OCI-LY3 (cell line): ENCODE data around the gene VSNL1.

Experiments used
- H2AFZ ChIP-seq: fragments of 200-600, 300-600 bp; shearing (Covaris generic); 2 replicates; pipeline ENCODE4 v1.6.0; 2014; ENCODE audit warnings: antibody characterized with exemption, low read depth, low read length
- H3K27ac ChIP-seq: fragments of 200-600, 300-600 bp; sonication (generic); 2 replicates; pipeline ENCODE4 v1.5.1; 2014; ENCODE audit warnings: mild to moderate bottlenecking, low read length, moderate library complexity, mixed read lengths
- H3K27me3 ChIP-seq: fragments of 200-600, 300-600 bp; sonication (generic); 2 replicates; pipeline ENCODE4 v1.6.1; 2014; ENCODE audit warnings: low read depth, low read length, mixed read lengths
- H3K36me3 ChIP-seq: fragments of 200-600, 300-600 bp; sonication (generic); replicated peaks from 2 replicates; pipeline ENCODE3; 2014; ENCODE audit warnings: low read depth, low read length, mixed read lengths
- H3K4me1 ChIP-seq: fragments of 300-600, 200-600 bp; sonication (generic); 2 replicates; pipeline ENCODE4 v1.6.1; 2014; ENCODE audit warnings: low read length, mixed read lengths
- H3K4me2 ChIP-seq: fragments of 200-600, 300-600 bp; sonication (generic); 2 replicates; pipeline ENCODE4 v1.6.1; 2014; ENCODE audit warnings: low read length, mixed read lengths
- H3K4me3 ChIP-seq: fragments of 300-600, 200-600 bp; sonication (generic); 2 replicates; pipeline ENCODE4 v1.5.1; 2014; ENCODE audit warnings: antibody characterized with exemption, mild to moderate bottlenecking, low read length, moderate library complexity
- H3K79me2 ChIP-seq: fragments of 300-600, 200-600 bp; shearing (Covaris generic); 2 replicates; pipeline ENCODE4 v1.6.1; 2014; ENCODE audit warnings: mild to moderate bottlenecking, low read length, mixed read lengths
- H3K9ac ChIP-seq: fragments of 300-600, 200-600 bp; shearing (Covaris generic); 2 replicates; pipeline ENCODE4 v1.6.0; 2014; ENCODE audit warnings: mild to moderate bottlenecking, low read length, moderate library complexity
- H3K9me3 ChIP-seq: fragments of 200-600, 300-600 bp; shearing (Covaris generic); 2 replicates; pipeline ENCODE4 v1.6.1; 2014; ENCODE audit warnings: low read length, mixed read lengths; ENCODE audit not compliant: insufficient read depth
- H4K20me1 ChIP-seq: fragments of 200-600, 300-600 bp; sonication (generic); 2 replicates; pipeline ENCODE4 v1.6.1; 2016; ENCODE audit warnings: low read length, mixed read lengths; ENCODE audit not compliant: insufficient read depth
- EZH2phosphoT487 ChIP-seq: fragments of 200-600 bp; shearing (Covaris generic); IDR thresholded peaks from 2 replicates; pipeline ENCODE4 v1.6.1; 2018; ENCODE audit warnings: antibody characterized with exemption, mixed run types, low read depth
- TF ChIP-seq, protein P1 (sequence below): fragments of 200-600, 300-600 bp; sonication (generic); IDR thresholded peaks from 2 replicates; pipeline ENCODE4 v1.5.1; 2014; ENCODE audit warnings: antibody characterized with exemption, low read length, low read depth

Gene VSNL1

DNA sequence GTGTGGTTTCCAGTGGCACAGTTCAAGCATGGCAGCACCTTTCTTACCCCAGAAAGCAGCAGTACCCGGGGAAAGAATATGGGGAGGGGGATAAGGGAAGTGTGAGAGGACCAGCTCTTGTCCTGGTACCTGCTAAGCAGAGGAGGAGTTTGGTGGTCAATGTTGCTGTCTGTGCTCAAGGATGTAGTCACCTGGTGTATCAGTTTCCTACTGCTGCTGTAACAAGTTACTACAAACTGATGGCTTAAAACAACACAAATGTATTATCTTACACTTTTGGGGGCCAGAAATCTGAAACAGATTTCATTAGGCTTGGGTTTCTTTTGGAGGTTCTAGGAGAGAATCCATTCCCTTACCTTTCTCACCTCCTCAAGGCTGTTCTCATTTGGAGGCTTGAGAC is 77.5 kb downstream of the VSNL1 start:
- TF ChIP-seq EZH2phosphoT487, result no peak
- TF ChIP-seq, protein P1, sequence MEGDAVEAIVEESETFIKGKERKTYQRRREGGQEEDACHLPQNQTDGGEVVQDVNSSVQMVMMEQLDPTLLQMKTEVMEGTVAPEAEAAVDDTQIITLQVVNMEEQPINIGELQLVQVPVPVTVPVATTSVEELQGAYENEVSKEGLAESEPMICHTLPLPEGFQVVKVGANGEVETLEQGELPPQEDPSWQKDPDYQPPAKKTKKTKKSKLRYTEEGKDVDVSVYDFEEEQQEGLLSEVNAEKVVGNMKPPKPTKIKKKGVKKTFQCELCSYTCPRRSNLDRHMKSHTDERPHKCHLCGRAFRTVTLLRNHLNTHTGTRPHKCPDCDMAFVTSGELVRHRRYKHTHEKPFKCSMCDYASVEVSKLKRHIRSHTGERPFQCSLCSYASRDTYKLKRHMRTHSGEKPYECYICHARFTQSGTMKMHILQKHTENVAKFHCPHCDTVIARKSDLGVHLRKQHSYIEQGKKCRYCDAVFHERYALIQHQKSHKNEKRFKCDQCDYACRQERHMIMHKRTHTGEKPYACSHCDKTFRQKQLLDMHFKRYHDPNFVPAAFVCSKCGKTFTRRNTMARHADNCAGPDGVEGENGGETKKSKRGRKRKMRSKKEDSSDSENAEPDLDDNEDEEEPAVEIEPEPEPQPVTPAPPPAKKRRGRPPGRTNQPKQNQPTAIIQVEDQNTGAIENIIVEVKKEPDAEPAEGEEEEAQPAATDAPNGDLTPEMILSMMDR, result no peak
- Histone ChIP-seq H3K9me3 (no peaks in the 10 kb centered on the region), H3K4me1 (no peaks in the 10 kb centered on the region), H3K79me2 (no peaks in the 10 kb centered on the region), H3K4me2 (no peak overlapping the region), H2AFZ (no peak overlapping the region), H3K4me3 (no peak overlapping the region), H3K27ac (no peak overlapping the region), H4K20me1 (no peaks in the 10 kb centered on the region), H3K27me3 (no peaks in the 10 kb centered on the region), H3K36me3 (no peaks in the 10 kb centered on the region), H3K9ac (no peak overlapping the region)

DNA sequence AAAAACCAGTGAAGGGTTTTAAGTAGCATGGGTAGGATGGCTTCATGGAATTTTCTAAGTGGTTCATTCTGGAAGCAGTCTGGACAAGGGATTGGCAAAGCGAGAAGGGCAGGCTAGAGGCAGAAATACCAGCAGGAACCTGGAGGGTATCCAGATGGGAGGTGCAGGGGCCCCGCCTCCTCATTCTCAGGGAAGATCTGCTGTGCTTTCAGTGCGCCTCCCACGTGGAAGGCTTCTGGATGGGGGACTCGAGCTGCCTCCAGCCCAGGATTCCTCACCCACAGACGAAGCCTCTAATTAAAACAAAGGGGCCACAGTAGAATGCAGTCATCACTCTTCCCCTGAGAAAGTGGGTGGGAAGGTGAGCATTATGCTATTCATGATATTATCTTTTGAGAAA is 79.8 kb downstream of the VSNL1 start:
- no peaks in the 10 kb centered on the region; the same call in 1 of the 2 replicates for H3K9me3 ChIP-seq
- H3K27ac ChIP-seq, result no peak overlapping the region
- no peaks in the 10 kb centered on the region for H3K36me3 ChIP-seq
- H4K20me1 ChIP-seq, result no peaks in the 10 kb centered on the region
- no peak for TF ChIP-seq EZH2phosphoT487
- TF ChIP-seq, protein P1, result no peak
- no peak overlapping the region for H3K4me2 ChIP-seq
- H2AFZ ChIP-seq, result no peak overlapping the region
- no peaks in the 10 kb centered on the region for H3K4me1 ChIP-seq
- no peaks in the 10 kb centered on the region for H3K79me2 ChIP-seq
- no peak overlapping the region for H3K9ac ChIP-seq
- H3K4me3 ChIP-seq, result no peak overlapping the region
- no peaks in the 10 kb centered on the region for H3K27me3 ChIP-seq

DNA sequence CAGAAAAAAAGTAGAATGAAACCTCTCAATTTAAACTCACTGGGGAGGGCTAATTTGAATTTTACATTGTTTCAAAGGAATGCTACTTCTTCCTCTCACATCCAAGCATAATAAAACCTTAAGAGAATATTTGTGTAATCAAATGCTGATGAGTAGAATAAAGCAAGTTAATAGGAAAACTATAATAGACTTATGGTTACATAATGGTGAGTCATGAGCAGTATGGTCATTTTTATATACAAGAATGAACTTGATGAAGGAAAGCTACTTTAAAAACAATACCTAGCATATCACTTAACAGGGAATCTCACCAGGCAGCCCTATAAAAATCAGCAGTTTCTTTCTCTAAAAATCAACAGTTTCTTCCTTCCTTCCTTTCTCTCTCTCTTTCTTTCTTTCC is 80.3 kb downstream of the VSNL1 start:
- Histone ChIP-seq H3K36me3 (no peaks in the 10 kb centered on the region), H3K27me3 (no peaks in the 10 kb centered on the region), H3K9me3 (no peaks in the 10 kb centered on the region; the same call in 1 of the 2 replicates), H3K9ac (no peak overlapping the region), H2AFZ (no peak overlapping the region), H3K4me3 (no peak overlapping the region), H3K4me1 (no peaks in the 10 kb centered on the region), H3K79me2 (no peaks in the 10 kb centered on the region), H3K27ac (no peak overlapping the region), H4K20me1 (no peaks in the 10 kb centered on the region), H3K4me2 (no peak overlapping the region)
- TF ChIP-seq EZH2phosphoT487, result no peak
- TF ChIP-seq, protein P1, result no peak

DNA sequence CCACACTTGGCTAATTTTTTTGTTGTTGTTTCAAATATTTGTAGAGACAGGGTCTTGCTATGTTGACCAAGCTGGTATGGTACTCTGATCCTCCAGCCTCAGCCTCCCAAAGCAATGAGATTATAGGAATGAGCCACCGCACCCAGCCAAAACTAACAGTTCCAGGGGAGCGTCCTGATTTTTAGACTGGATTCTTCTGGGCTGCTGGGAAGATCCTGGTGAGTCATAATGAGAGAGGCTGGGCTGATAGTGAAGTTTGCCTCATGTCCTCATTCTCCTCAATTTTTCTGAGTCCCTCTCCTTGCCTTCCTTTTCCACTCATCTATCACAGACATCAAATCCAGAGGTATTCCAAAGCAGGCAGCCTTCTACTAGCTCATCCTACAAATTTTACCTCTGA is 81.3 kb downstream of the VSNL1 start:
- Histone ChIP-seq H3K4me3 (no peak overlapping the region), H3K79me2 (no peaks in the 10 kb centered on the region), H3K9me3 (no peaks in the 10 kb centered on the region; the same call in 1 of the 2 replicates), H3K36me3 (no peaks in the 10 kb centered on the region), H2AFZ (no peak overlapping the region), H3K27ac (no peak overlapping the region), H3K9ac (no peak overlapping the region), H4K20me1 (no peaks in the 10 kb centered on the region), H3K4me2 (no peak overlapping the region), H3K4me1 (no peaks in the 10 kb centered on the region), H3K27me3 (no peaks in the 10 kb centered on the region)
- TF ChIP-seq EZH2phosphoT487, result no peak
- TF ChIP-seq, protein P1, result no peak
